ENCODE results near the gene RASSF3. TPM values are rescaled to one million over a fixed set of nuclear protein-coding genes. Genes with fewer than 3 reads are reported as not detected.

Gene RASSF3
- total RNA-seq, 4 donors from 2014 or later, result 5.2 to 11.5 (median 7.0) TPM

DNA sequence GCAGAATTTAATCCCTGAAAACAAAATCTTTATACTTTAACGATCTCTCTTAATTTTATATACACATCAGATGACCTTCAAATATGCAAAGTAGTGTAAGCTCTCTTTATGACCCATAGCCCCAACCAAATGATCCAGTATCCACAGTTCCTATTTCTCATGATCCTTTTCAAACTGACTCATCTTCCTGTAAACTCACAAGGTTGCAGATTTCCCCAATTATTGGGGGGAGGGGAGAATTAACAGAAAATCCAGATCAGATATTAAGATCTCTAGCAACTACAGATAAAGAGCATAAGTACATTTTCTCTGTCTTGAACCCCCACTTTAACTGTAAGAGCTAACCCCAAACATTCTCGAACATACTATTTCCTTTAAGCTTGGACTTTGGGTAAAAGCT lies 136.4 kb downstream of the RASSF3 start:
- Histone ChIP-seq H3K4me1 (no peaks in the 10 kb centered on the region), H3K27me3 (no peaks in the 10 kb centered on the region), H3K36me3 (peaks cover 5 to 87% of the 10 kb centered on the region in 2 donors), H3K4me3 (no peak overlapping the region), H3K27ac (no peak overlapping the region), H3K9me3 (no peaks in the 10 kb centered on the region)
- intact Hi-C loops (cut with DNase I; ENCODE audit: low total_unique reads) (no loop called here), in situ Hi-C loops (cut with MboI; ENCODE audit: low sequenced_read_pairs in 4 of 4) (no loop called here)
- no peak for TF ChIP-seq CTCF (IDR thresholded peaks at IDR 0.05 in 4 of 5, conservative IDR thresholded peaks at IDR 0.05 in 1 of 5)
- TF ChIP-seq POLR2A (IDR thresholded peaks at IDR 0.05), result no peak
- no peak for ATAC-seq
- no peak for DNase-seq

MicroRNAs encoded within 50 kb of the gene (microRNA counts, 767-probe panel; counts per million panel counts)
- microRNA hsa-miR-548c-3p, result 356 to 448 counts per million in 2 donors
- 356 to 448 counts per million in 2 donors for microRNA hsa-miR-548c-5p
- microRNA hsa-miR-548z, result 356 to 448 counts per million in 2 donors

Small RNA genes lying within 50 kb of the gene (microRNA-seq; reads per million reads assigned to microRNA genes)
- gene MIR548C (ENCODE audit: borderline replicate concordance in 2 of 2), result 0 reads per million in 2 donors
- gene MIR548Z (ENCODE audit: borderline replicate concordance in 2 of 2), result 0 reads per million in 2 donors

Other genes with a start within 250 kb of the RASSF3 start
- gene C12orf56, start 219.7 kb upstream of the RASSF3 start, total RNA-seq, result not detected
- 10 to 100 TPM; 21.1 to 27.1 (median 25.1) TPM for gene XPOT, start 206.1 kb upstream of the RASSF3 start, total RNA-seq
- gene TBK1, start 158.4 kb upstream of the RASSF3 start, total RNA-seq, result 10 to 100 TPM; 20.1 to 40.8 (median 27.6) TPM
- gene GNS, start 148.9 kb downstream of the RASSF3 start, total RNA-seq, result 10 to 100 TPM; 41.9 to 56.5 (median 53.9) TPM
- 1 to 10 TPM in 1 of 4 donors, under 1 TPM in 3; 0.07 to 3.8 (median 0.87) TPM for gene TBC1D30, start 214.2 kb downstream of the RASSF3 start, total RNA-seq